GM23338 (cell line): Measurements from ENCODE around the gene CDC23. TPM values are rescaled to one million over a fixed set of nuclear protein-coding genes. Genes with fewer than 3 reads are reported as not detected.

Source experiments
- ATAC-seq: fragments of 200-7000 bp; cut with Tn5 transposase; 3 replicates; pipeline ENCODE4 v1.9.1; 2020
- DNase-seq: peaks from one replicate; pipeline ENCODE4 v3.0.0-alpha.2; 2015; ENCODE audit warnings: low spot score
- H2AFZ ChIP-seq: fragments of 200-600 bp; sonication (generic); 2 replicates; pipeline ENCODE4 v1.8.0; 2016; ENCODE audit warnings: antibody characterized with exemption, mild to moderate bottlenecking, moderate library complexity
- H3F3A ChIP-seq: fragments of 200-600 bp; sonication (generic); replicated peaks from 2 replicates; pipeline ENCODE4 v1.8.0; 2017; ENCODE audit warnings: antibody characterized with exemption, mixed run types, low read depth
- H3K27ac ChIP-seq: fragments of 200-600 bp; sonication (generic); 2 replicates; pipeline ENCODE4 v1.6.1; 2016; ENCODE audit warnings: low read depth
- H3K27me3 ChIP-seq: fragments of 200-600 bp; sonication (generic); 2 replicates; pipeline ENCODE4 v1.8.0; 2016; ENCODE audit warnings: mild to moderate bottlenecking, mixed run types, moderate library complexity; ENCODE audit not compliant: insufficient read depth
- H3K36me3 ChIP-seq: fragments of 200-600 bp; sonication (generic); 2 replicates; pipeline ENCODE4 v1.8.0; 2016; ENCODE audit warnings: mild to moderate bottlenecking; ENCODE audit not compliant: insufficient read depth
- H3K4me1 ChIP-seq: fragments of 200-600 bp; sonication (generic); 2 replicates; pipeline ENCODE4 v1.8.0; 2016; ENCODE audit warnings: mild to moderate bottlenecking, moderate library complexity; ENCODE audit not compliant: insufficient read depth
- H3K4me2 ChIP-seq: fragments of 200-600 bp; sonication (generic); 2 replicates; pipeline ENCODE4 v1.7.1; 2017; ENCODE audit warnings: mixed run types
- H3K4me3 ChIP-seq: fragments of 200-600 bp; sonication (generic); 2 replicates; pipeline ENCODE4 v1.6.1; 2016; ENCODE audit warnings: mixed run types
- H3K79me2 ChIP-seq: fragments of 200-600 bp; sonication (generic); replicated peaks from 2 replicates; pipeline ENCODE4 v1.8.0; 2017; ENCODE audit warnings: mild to moderate bottlenecking; ENCODE audit not compliant: insufficient read depth
- H3K9me2 ChIP-seq: fragments of 200-600 bp; sonication (generic); 2 replicates; pipeline ENCODE4 v1.8.0; 2017; ENCODE audit not compliant: insufficient read depth
- H4K20me1 ChIP-seq: fragments of 200-600 bp; sonication (generic); replicated peaks from 2 replicates; pipeline ENCODE4 v1.8.0; 2017; ENCODE audit warnings: mild to moderate bottlenecking; ENCODE audit not compliant: insufficient read depth
- H3K27ac Mint-ChIP-seq: 2 replicates; pipeline ENCODE4 v1.8.0; 2020; ENCODE audit warnings: inconsistent platforms, mild to moderate bottlenecking, moderate library complexity, mixed read lengths
- H3K27me3 Mint-ChIP-seq: 3 replicates; pipeline ENCODE4 v1.8.0; 2022; ENCODE audit warnings: low read depth, mild to moderate bottlenecking, moderate library complexity, mixed read lengths, inconsistent platforms; ENCODE audit not compliant: insufficient read depth, poor library complexity
- H3K36me3 Mint-ChIP-seq: 3 replicates; pipeline ENCODE4 v1.8.0; 2021; ENCODE audit warnings: low read depth, mild to moderate bottlenecking, inconsistent platforms, moderate library complexity, mixed read lengths
- H3K4me1 Mint-ChIP-seq: 3 replicates; pipeline ENCODE4 v1.8.0; 2020; ENCODE audit warnings: mild to moderate bottlenecking, inconsistent platforms, mixed read lengths
- H3K4me3 Mint-ChIP-seq: 3 replicates; pipeline ENCODE4 v1.8.0; 2021; ENCODE audit warnings: moderate library complexity, mild to moderate bottlenecking, inconsistent platforms, mixed read lengths
- H3K9me3 Mint-ChIP-seq: 3 replicates; pipeline ENCODE4 v1.8.0; 2020; ENCODE audit warnings: moderate library complexity, mild to moderate bottlenecking, inconsistent platforms, mixed read lengths
- CREB1 ChIP-seq: fragments of 250-450 bp; sonication (Bioruptor Pico); IDR thresholded peaks from 2 replicates; pipeline ENCODE4 v1.5.0; 2020; ENCODE audit warnings: low read depth, mild to moderate bottlenecking, moderate library complexity
- ETS1 ChIP-seq: IDR thresholded peaks from 2 replicates; pipeline ENCODE4 v1.6.1; 2016; ENCODE audit warnings: antibody characterized with exemption
- EZH2 ChIP-seq: fragments of 200-600 bp; sonication (generic); IDR thresholded peaks from one replicate; pipeline ENCODE4 v1.8.0; 2017; ENCODE audit warnings: antibody characterized with exemption, mild to moderate bottlenecking, low read depth; ENCODE audit not compliant: unreplicated experiment
- EZH2phosphoT487 ChIP-seq: fragments of 200-600 bp; sonication (generic); IDR thresholded peaks from one replicate; pipeline ENCODE4 v1.8.1; 2018; ENCODE audit warnings: antibody characterized with exemption; ENCODE audit not compliant: unreplicated experiment
- JUNB ChIP-seq: IDR thresholded peaks from one replicate; pipeline ENCODE4 v1.6.1; 2016; ENCODE audit warnings: antibody characterized with exemption; ENCODE audit not compliant: unreplicated experiment
- REST ChIP-seq: IDR thresholded peaks from one replicate; pipeline ENCODE4 v1.6.1; 2018; ENCODE audit warnings: antibody characterized with exemption; ENCODE audit not compliant: unreplicated experiment
- STAT1 ChIP-seq: IDR thresholded peaks from one replicate; pipeline ENCODE4 v1.6.1; 2016; ENCODE audit warnings: antibody characterized with exemption; ENCODE audit not compliant: unreplicated experiment
- ZNF114 ChIP-seq: fragments of 250-450 bp; sonication (Bioruptor Pico); IDR thresholded peaks from 2 replicates; pipeline ENCODE4 v1.5.0; 2020; ENCODE audit warnings: mild to moderate bottlenecking, moderate library complexity
- ZNF462 ChIP-seq: fragments of 250-450 bp; sonication (Bioruptor Pico); IDR thresholded peaks from 2 replicates; pipeline ENCODE4 v1.5.0; 2020; ENCODE audit warnings: mild to moderate bottlenecking, moderate library complexity
- polyA plus RNA-seq: library from polyadenylated mRNA; unstranded; fragments of >200 nt; fragmentation: Nextera tagmentation; extraction: Ambion mirVana; gene quantifications from 2 replicates; pipeline ENCODE4 v1.2.1, GENCODE V29; 2016
- total RNA-seq: library from RNA; depleted of rRNA; stranded (reverse); fragments of >200 nt; shearing (Covaris generic); gene quantifications from 2 replicates; pipeline ENCODE4 v1.2.3, GENCODE V29; 2014
- TF ChIP-seq, protein P1 (sequence below), 2 experiments: fragments of 200-600 bp in 1 of 2; sonication (generic) in 1 of 2; conservative IDR thresholded peaks; 2 replicates each; pipeline versions ENCODE4 v1.5.1 to v1.6.1; 2016 to 2017; ENCODE audit warnings: antibody characterized with exemption in 2 of 2, low read depth in 2 of 2, mild to moderate bottlenecking in 2 of 2, moderate library complexity in 1 of 2

The CDC23 gene
- total and polyA plus RNA-seq, 2 experiments from 2014 or later, result 28.0 to 45.9 TPM

- H2AFZ ChIP-seq, result no peak overlapping the region
- Mint-ChIP-seq H3K36me3 (no peaks in the 10 kb centered on the region; the same call in 2 of the 3 replicates), H3K4me1 (no peaks in the 10 kb centered on the region), H3K4me3 (no peak overlapping the region), H3K9me3 (peaks cover 9% of the 10 kb centered on the region), H3K27me3 (no peaks in the 10 kb centered on the region), H3K27ac (no peak overlapping the region)
- no peaks in the 10 kb centered on the region for H3K27me3 ChIP-seq
- ATAC-seq (no peak), DNase-seq (no peak)
- H3K36me3 ChIP-seq, result no peaks in the 10 kb centered on the region
- no peaks in the 10 kb centered on the region for H3K4me1 ChIP-seq
- no peak overlapping the region for H3K27ac ChIP-seq
- TF ChIP-seq EZH2phosphoT487 (no peak), ETS1 (no peak), JUNB (no peak), ZNF114 (CRISPR knock-in tag) (no peak), STAT1 (no peak)
- no peaks in the 10 kb centered on the region for H3K79me2 ChIP-seq
- no peak overlapping the region for H3K4me3 ChIP-seq
- H3F3A ChIP-seq, result no peaks in the 10 kb centered on the region
- no peak overlapping the region for H3K4me2 ChIP-seq
- H4K20me1 ChIP-seq, result no peaks in the 10 kb centered on the region
- no peaks in the 10 kb centered on the region for H3K9me2 ChIP-seq
Measured at GRCh38 chr5:138226910-138227309, 13.8 kb upstream of the CDC23 start.

DNA sequence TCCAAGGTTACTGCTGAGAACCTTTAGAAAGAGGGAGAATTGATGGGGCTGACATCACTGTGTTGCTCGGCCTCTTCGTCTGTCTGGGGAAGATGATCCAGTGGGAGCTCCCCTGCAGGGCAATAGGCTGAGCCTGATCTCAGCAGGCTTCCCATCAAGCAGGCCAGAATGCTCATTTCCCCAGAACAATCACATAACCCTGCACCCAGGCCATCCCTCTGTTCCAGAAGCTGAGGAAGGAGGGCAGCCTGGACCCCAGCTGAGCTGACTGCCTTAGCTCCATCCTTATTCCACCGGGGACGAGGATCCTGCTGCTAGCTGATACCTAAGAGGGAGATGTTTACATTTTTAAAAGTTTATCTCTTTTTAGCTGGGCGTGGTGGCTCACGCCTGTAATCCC, 11.6 kb upstream of the CDC23 start:
- Histone ChIP-seq H3K79me2 (no peaks in the 10 kb centered on the region), H3K9me2 (no peaks in the 10 kb centered on the region; the same call in 1 of the 2 replicates), H3K4me2 (no peak overlapping the region), H2AFZ (no peak overlapping the region), H3K4me3 (no peak overlapping the region), H4K20me1 (no peaks in the 10 kb centered on the region), H3K36me3 (no peaks in the 10 kb centered on the region), H3F3A (no peaks in the 10 kb centered on the region), H3K4me1 (no peaks in the 10 kb centered on the region), H3K27ac (no peak overlapping the region), H3K27me3 (no peaks in the 10 kb centered on the region)
- DNase-seq, result no peak
- H3K36me3 Mint-ChIP-seq, result no peaks in the 10 kb centered on the region; the same call in 2 of the 3 replicates
- no peak overlapping the region for H3K4me3 Mint-ChIP-seq
- H3K27ac Mint-ChIP-seq, result no peak overlapping the region
- no peak for ATAC-seq
- H3K27me3 Mint-ChIP-seq, result peaks cover 2% of the 10 kb centered on the region
- H3K9me3 Mint-ChIP-seq, result peaks cover 18% of the 10 kb centered on the region
- no peaks in the 10 kb centered on the region for H3K4me1 Mint-ChIP-seq
- no peak for TF ChIP-seq STAT1
- TF ChIP-seq ZNF462 (CRISPR knock-in tag), result no peak
- no peak for TF ChIP-seq EZH2
- TF ChIP-seq REST, result no peak
- TF ChIP-seq CREB1, result no peak
- no peak for TF ChIP-seq ZNF114 (CRISPR knock-in tag)
- TF ChIP-seq, protein P1, sequence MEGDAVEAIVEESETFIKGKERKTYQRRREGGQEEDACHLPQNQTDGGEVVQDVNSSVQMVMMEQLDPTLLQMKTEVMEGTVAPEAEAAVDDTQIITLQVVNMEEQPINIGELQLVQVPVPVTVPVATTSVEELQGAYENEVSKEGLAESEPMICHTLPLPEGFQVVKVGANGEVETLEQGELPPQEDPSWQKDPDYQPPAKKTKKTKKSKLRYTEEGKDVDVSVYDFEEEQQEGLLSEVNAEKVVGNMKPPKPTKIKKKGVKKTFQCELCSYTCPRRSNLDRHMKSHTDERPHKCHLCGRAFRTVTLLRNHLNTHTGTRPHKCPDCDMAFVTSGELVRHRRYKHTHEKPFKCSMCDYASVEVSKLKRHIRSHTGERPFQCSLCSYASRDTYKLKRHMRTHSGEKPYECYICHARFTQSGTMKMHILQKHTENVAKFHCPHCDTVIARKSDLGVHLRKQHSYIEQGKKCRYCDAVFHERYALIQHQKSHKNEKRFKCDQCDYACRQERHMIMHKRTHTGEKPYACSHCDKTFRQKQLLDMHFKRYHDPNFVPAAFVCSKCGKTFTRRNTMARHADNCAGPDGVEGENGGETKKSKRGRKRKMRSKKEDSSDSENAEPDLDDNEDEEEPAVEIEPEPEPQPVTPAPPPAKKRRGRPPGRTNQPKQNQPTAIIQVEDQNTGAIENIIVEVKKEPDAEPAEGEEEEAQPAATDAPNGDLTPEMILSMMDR (conservative IDR thresholded peaks at IDR 0.05; ENCODE audit: low read depth in 2 of 2), result no peak
